T-cell (primary cell): ENCODE data around the gene LRRFIP2. TPM values are rescaled to one million over a fixed set of nuclear protein-coding genes. Genes with fewer than 3 reads are reported as not detected.

Source experiments
- ATAC-seq, 4 experiments: fragments of 200-7000 bp in 3 of 4; fragments of 150-1000 bp in 1 of 4; cut with Tn5 transposase; replicated peaks in 1 of 4; 1 replicate in 3 of 4; 2 replicates in 1 of 4; pipeline ENCODE4 v1.10.0; 2021; ENCODE audit warnings: moderate library complexity in 3 of 4, mild to moderate bottlenecking in 2 of 4, moderate number of reproducible peaks in 1 of 4
- CTCF ChIA-PET, 2 donors: fragments of 300-600 bp; sonication (Branson Sonifier 250); formaldehyde crosslinking; loops; one replicate each; lab custom pipeline; 2022; ENCODE audit warnings: antibody characterized with exemption in 2 of 2; lab: Charles Lee
- POLR2A ChIA-PET, 2 donors: fragments of 300-600 bp; sonication (Branson Sonifier 250); formaldehyde crosslinking; loops; one replicate each; lab custom pipeline; 2022; ENCODE audit warnings: antibody characterized with exemption in 2 of 2; lab: Charles Lee
- DNase-seq, 35 experiments: peaks; one replicate each; pipeline versions ENCODE4 v3.0.0 to v3.0.0-alpha.2; 2013 to 2023
- H3K27ac ChIP-seq: one replicate; pipeline ENCODE4 v1.5.1; 2013; ENCODE audit warnings: low read length
- H3K27me3 ChIP-seq, 2 experiments: replicated peaks in 1 of 2; 1 replicate in 1 of 2; 2 replicates in 1 of 2; pipeline versions ENCODE4 v1.6.1 to v1.7.0; 2013; ENCODE audit warnings: low read length in 1 of 2, mixed read lengths in 1 of 2; ENCODE audit not compliant: control insufficient read depth in 2 of 2, insufficient read depth in 2 of 2; ENCODE audit errors: extremely low read depth in 1 of 2
- H3K36me3 ChIP-seq, 2 donors: 1 replicate in 1 of 2; 2 replicates in 1 of 2; pipeline versions ENCODE4 v1.6.1 to v1.7.0; 2013; ENCODE audit warnings: low read length in 1 of 2; ENCODE audit not compliant: control insufficient read depth in 2 of 2, insufficient read depth in 1 of 2; ENCODE audit errors: extremely low read depth in 1 of 2
- H3K4me1 ChIP-seq, 2 experiments: 1 replicate in 1 of 2; 2 replicates in 1 of 2; pipeline versions ENCODE4 v1.6.1 to v1.7.0; 2013; ENCODE audit warnings: low read length in 2 of 2, mixed read lengths in 1 of 2; ENCODE audit not compliant: insufficient read depth in 2 of 2, control insufficient read depth in 1 of 2; ENCODE audit errors: extremely low read depth in 1 of 2
- H3K4me3 ChIP-seq, 2 donors: 1 replicate in 1 of 2; 2 replicates in 1 of 2; pipeline versions ENCODE4 v1.5.1 to v1.7.0; 2013; ENCODE audit warnings: mild to moderate bottlenecking in 2 of 2, low read length in 1 of 2, moderate library complexity in 1 of 2; ENCODE audit not compliant: control insufficient read depth in 1 of 2; ENCODE audit errors: extremely low read depth in 1 of 2
- H3K9me3 ChIP-seq: 2 replicates; pipeline ENCODE4 v1.7.0; 2013
- H3K27ac Mint-ChIP-seq, 2 donors: one replicate each; pipeline ENCODE4 v1.8.0; 2020 to 2021; ENCODE audit warnings: mild to moderate bottlenecking in 2 of 2, mixed read lengths in 2 of 2
- H3K27me3 Mint-ChIP-seq, 2 donors: one replicate each; pipeline ENCODE4 v1.8.0; 2021 to 2022; ENCODE audit warnings: mixed read lengths in 2 of 2
- H3K36me3 Mint-ChIP-seq: one replicate; pipeline ENCODE4 v1.8.0; 2021; ENCODE audit warnings: mixed read lengths
- H3K4me1 Mint-ChIP-seq, 3 donors: one replicate each; pipeline ENCODE4 v1.8.0; 2020 to 2022; ENCODE audit warnings: mixed read lengths in 3 of 3, mild to moderate bottlenecking in 1 of 3
- H3K4me3 Mint-ChIP-seq, 3 donors: one replicate each; pipeline ENCODE4 v1.8.0; 2020 to 2022; ENCODE audit warnings: mild to moderate bottlenecking in 3 of 3, mixed read lengths in 3 of 3, moderate library complexity in 3 of 3
- H3K9me3 Mint-ChIP-seq, 3 donors: one replicate each; pipeline ENCODE4 v1.8.0; 2020 to 2022; ENCODE audit warnings: mixed read lengths in 3 of 3
- WGBS: methylation state at CpG from one replicate; pipeline ENCODE4 v1.1.5; 2013; ENCODE audit warnings: missing lambda C conversion rate; ENCODE audit not compliant: insufficient coverage; 5-methylcytosine and 5-hydroxymethylcytosine counted together
- total RNA-seq, 35 experiments: library from RNA in 6 of 35; stranded (reverse) in 6 of 35; fragments of 120-200 nt in 1 of 35; gene quantifications; one replicate each; pipeline versions ENCODE4 v1.2.1 to v1.2.4 and lab custom pipeline; 2013 to 2026

LRRFIP2 gene
- total RNA-seq, 5 donors from 2014 or later (not counting 1 experiment from before 2014, with no cell fraction given): 26.0 to 39.3 (median 32.9) TPM

DNA sequence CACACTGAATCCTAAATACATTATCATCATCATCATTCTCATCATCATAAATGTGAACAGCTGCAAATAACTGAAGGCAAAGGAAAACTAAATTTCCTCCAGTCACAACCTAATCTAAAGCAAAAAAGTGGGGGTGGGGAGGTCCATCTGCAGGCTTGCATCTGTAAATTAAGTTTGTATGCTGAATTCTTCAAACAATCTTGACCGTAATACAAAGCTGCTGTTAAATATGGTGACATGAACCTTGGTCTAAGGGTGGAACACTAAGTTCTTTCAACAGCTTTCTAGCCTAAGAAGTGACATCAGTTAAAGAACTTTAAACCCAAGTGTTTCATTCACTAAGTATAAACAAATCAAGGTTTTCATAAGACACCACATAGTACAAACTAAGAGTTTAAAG is 4.3 kb downstream of the LRRFIP2 start:
- WGBS: no CpG with 5 or more reads among the region's 1 CpG
- Histone ChIP-seq H3K27me3 (no peaks in the 10 kb centered on the region), H3K4me3 (no peak overlapping the region), H3K9me3 (no peaks in the 10 kb centered on the region), H3K27ac (no peak overlapping the region), H3K4me1 (peaks cover 0 to 3% of the 10 kb centered on the region in 2 experiments), H3K36me3 (no peaks in the 10 kb centered on the region)
- CTCF ChIA-PET: no interaction called here
- no peaks in the 10 kb centered on the region for H3K27me3 Mint-ChIP-seq
- no peaks in the 10 kb centered on the region for H3K9me3 Mint-ChIP-seq
- H3K36me3 Mint-ChIP-seq: peaks cover 23% of the 10 kb centered on the region
- no peak for DNase-seq
- no peak overlapping the region for H3K27ac Mint-ChIP-seq
- no peak overlapping the region for H3K4me3 Mint-ChIP-seq
- POLR2A ChIA-PET: interaction anchor here in 1 of 2 donors (0.6 kb wide), 1 partner anchor 106 kb away, joined by 7 read pairs; no protein-coding TSS in a partner anchor
- H3K4me1 Mint-ChIP-seq: peaks cover 28 to 47% (median 32%) of the 10 kb centered on the region in 3 donors
- no peak for ATAC-seq

DNA sequence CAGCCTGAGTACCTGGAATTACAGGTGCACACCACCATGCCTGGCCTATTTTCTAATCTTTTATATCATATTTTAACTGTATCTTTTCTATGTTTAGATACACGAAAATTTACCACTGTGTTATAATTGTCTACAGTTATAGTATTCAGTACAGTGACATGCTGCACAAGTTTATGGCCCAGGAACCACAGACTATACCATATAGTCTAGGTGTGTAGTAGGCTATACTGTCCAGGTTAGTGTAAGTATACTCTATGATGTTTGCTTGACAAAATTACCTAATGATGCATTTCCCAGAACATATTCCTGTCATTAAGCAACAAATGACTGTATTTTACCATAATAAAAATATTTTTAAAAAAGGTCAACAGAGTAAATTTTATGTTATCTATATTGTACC is 5.5 kb downstream of the LRRFIP2 start:
- Histone ChIP-seq H3K9me3 (no peaks in the 10 kb centered on the region), H3K4me3 (no peak overlapping the region), H3K4me1 (no peaks in the 10 kb centered on the region), H3K36me3 (no peaks in the 10 kb centered on the region), H3K27me3 (no peaks in the 10 kb centered on the region), H3K27ac (no peak overlapping the region)
- no peak overlapping the region for H3K4me3 Mint-ChIP-seq
- H3K36me3 Mint-ChIP-seq: peaks cover 23% of the 10 kb centered on the region
- ATAC-seq: no peak
- H3K27ac Mint-ChIP-seq: no peak overlapping the region
- peaks cover 16 to 42% (median 25%) of the 10 kb centered on the region in 3 donors for H3K4me1 Mint-ChIP-seq
- H3K27me3 Mint-ChIP-seq: no peaks in the 10 kb centered on the region
- DNase-seq: no peak
- CTCF ChIA-PET: no interaction called here
- WGBS: no CpG with 5 or more reads among the region's 1 CpG
- POLR2A ChIA-PET: interaction anchor here in 1 of 2 donors (0.6 kb wide), 1 partner anchor 27 kb away, joined by 3 read pairs; no protein-coding TSS in a partner anchor
- H3K9me3 Mint-ChIP-seq: no peaks in the 10 kb centered on the region

DNA sequence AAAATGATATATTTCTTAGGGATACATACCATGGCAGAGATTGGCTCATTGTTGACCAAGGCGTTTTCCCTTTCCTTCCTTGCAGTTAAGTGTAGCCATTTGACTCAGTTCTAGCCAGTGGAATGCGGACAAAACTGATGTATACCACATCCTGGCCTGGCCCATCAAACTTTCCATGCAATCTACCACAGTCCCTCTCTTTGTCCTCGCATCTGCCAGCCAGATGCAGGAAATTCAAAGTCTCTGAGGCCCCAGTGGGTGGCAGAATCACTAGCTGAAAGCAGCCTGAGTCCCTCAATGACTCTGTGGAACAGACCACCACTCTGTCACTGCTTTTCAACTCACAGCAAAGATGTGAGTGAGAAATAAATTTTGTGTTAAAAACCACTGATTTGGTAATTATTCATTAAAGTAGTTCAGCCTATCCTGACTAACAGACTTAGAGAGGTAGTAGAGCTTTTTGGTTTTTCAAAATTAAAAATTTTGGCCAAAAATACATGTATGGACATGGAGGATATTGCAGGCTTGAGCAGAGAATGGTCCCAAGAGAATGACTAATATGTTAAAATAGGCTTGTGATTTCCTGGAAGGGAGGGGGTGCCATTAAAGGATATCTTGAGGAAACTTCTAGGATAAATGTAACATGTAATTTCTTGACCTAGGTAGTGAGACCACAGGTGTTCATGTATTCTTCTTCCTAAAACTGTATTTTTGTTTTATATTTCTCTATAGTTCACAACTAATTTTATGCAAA is 10.9 kb downstream of the LRRFIP2 start:
- no peaks in the 10 kb centered on the region for H3K27me3 Mint-ChIP-seq
- WGBS: 8% methylated on average over 2 of the region's 3 CpGs

DNA sequence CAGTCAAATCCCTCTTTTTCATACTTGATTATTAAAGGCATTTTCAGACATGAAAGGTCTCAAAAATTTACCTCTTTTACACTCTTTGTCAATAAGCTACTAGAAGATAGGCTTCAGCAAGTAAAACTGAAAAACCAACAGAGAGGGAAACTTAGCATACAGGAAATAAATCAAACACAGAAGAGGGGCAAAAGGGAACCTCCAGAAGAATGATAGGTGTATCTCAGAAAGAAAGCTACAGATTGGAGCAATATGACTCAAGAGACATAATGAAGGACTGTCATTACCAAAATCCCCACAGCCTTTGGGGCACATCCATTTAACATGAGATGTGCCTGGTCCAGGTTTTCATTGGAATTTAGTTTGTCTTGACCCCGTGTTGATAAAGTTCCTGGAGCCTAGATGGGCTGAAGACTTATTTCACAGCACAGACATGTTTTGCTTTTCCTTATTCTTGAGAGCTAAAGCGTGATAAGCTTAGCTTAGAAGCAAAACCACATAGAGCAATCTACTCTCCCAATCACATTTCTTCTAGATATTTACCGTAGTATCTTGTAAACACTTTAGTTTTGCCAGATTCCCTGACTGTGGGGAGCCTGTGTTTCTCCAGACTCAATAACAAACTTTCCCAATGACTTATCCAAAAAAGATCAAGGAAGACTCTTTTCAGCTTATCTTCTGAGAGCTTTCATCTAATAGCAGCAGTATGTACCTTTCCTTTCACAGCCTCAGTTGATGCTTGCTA is 11.7 kb downstream of the LRRFIP2 start:
- Mint-ChIP-seq H3K27ac (peak overlapping the region; percentile 77 to 84), H3K27me3 (no peaks in the 10 kb centered on the region), H3K4me3 (no peak overlapping the region), H3K36me3 (peaks cover 27% of the 10 kb centered on the region), H3K9me3 (no peaks in the 10 kb centered on the region), H3K4me1 (peaks cover 30 to 37% (median 34%) of the 10 kb centered on the region in 3 donors)
- ChIA-PET CTCF (interaction anchor here (0.6 to 0.8 kb wide), 4 partner anchors 8 to 138 kb away, joined by 3 to 4 read pairs (median 3); no protein-coding TSS in a partner anchor), POLR2A (no interaction called here)
- Histone ChIP-seq H3K4me3 (no peak overlapping the region), H3K4me1 (peaks cover 5 to 8% of the 10 kb centered on the region in 2 experiments), H3K36me3 (peaks cover 0 to 3% of the 10 kb centered on the region in 2 donors), H3K9me3 (no peaks in the 10 kb centered on the region), H3K27ac (peak overlapping the region; percentile 7), H3K27me3 (no peaks in the 10 kb centered on the region)
- WGBS: 47% methylated on average over 3 of the region's 3 CpGs
- DNase-seq: no peak
- peak in 2 of 4 experiments; percentile 15 to 32 for ATAC-seq

More for the DNA sequence above, 10.9 kb downstream of the LRRFIP2 start:
- CTCF ChIA-PET: interaction anchor here (0.6 to 0.8 kb wide), 2 partner anchors 8 to 1077 kb away, joined by 3 to 4 read pairs; no protein-coding TSS in a partner anchor
- peak overlapping the region; percentile 77 to 84 for H3K27ac Mint-ChIP-seq
- Histone ChIP-seq H3K36me3 (peaks cover 0 to 3% of the 10 kb centered on the region in 2 donors), H3K27ac (peak overlapping the region; percentile 7), H3K4me1 (peaks cover 5 to 8% of the 10 kb centered on the region in 2 experiments), H3K4me3 (no peak overlapping the region), H3K9me3 (no peaks in the 10 kb centered on the region), H3K27me3 (no peaks in the 10 kb centered on the region)
- POLR2A ChIA-PET: no interaction called here
- H3K9me3 Mint-ChIP-seq: no peaks in the 10 kb centered on the region
- peaks cover 30 to 33% (median 31%) of the 10 kb centered on the region in 3 donors for H3K4me1 Mint-ChIP-seq
- no peak overlapping the region for H3K4me3 Mint-ChIP-seq
- peaks cover 29% of the 10 kb centered on the region for H3K36me3 Mint-ChIP-seq
- ATAC-seq: peak in 3 of 4 experiments; percentile 15 to 38 (median 32)
- DNase-seq: peak in 1 of 35 experiments; percentile 8

DNA sequence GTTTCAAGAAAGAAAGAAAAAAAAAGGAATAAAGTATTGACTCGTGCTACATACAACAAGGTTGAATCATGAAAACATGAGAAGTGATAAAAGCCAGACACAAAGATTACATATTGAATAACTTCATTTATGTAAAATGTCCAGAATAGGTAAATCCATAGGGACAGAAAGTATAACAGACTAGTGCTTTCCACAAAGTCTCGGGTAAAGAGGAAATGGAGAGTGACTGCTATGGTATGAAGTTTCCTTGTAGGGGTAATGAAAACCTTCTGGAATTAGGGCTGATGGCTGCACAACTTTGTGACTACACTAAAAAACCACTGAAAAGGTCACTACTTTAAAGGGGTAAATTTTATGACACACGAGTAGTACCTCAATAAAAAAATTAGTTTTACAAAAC is 13.0 kb downstream of the LRRFIP2 start:
- no peak overlapping the region for H3K4me3 Mint-ChIP-seq
- peaks cover 34 to 46% (median 35%) of the 10 kb centered on the region in 3 donors for H3K4me1 Mint-ChIP-seq
- H3K27ac ChIP-seq: no peak overlapping the region
- ATAC-seq (no peak), DNase-seq (no peak)
- no peak overlapping the region for H3K4me3 ChIP-seq
- no peaks in the 10 kb centered on the region for H3K27me3 Mint-ChIP-seq
- H3K27me3 ChIP-seq: no peaks in the 10 kb centered on the region
- peaks cover 5 to 8% of the 10 kb centered on the region in 2 experiments for H3K4me1 ChIP-seq
- ChIA-PET POLR2A (no interaction called here), CTCF (interaction anchor here in 1 of 2 donors (0.6 kb wide), 1 partner anchor 13 kb away, joined by 3 read pairs; the partner anchor contains the start of gene LRRFIP2)
- H3K36me3 Mint-ChIP-seq: peaks cover 27% of the 10 kb centered on the region
- H3K9me3 Mint-ChIP-seq: no peaks in the 10 kb centered on the region
- H3K27ac Mint-ChIP-seq: peak overlapping the region; percentile 27 to 48
- no peaks in the 10 kb centered on the region for H3K9me3 ChIP-seq
- peaks cover 0 to 3% of the 10 kb centered on the region in 2 donors for H3K36me3 ChIP-seq
- WGBS: no CpG with 5 or more reads among the region's 3 CpGs

DNA sequence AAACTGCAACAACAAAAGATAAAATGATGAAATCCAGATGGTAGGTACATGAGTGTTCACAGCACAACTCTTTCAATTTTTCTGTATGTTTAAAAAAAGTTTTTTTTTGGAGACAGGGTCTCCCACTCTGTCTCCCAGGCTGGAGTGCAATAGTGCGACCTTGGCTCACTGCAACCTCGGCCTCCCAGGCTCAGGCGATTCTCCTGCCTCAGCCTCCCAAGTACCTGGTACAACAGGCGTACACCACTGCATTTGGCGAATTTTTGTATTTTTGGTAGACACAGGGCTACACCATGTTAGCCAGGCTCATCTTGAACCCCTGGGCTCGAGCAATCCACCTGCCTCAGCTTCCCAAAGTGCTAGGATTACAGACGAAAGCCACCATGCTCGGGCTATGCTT is 18.6 kb downstream of the LRRFIP2 start:
- Mint-ChIP-seq H3K4me3 (no peak overlapping the region), H3K4me1 (peaks cover 26 to 35% (median 28%) of the 10 kb centered on the region in 3 donors), H3K36me3 (peaks cover 44% of the 10 kb centered on the region), H3K27ac (no peak overlapping the region), H3K27me3 (no peaks in the 10 kb centered on the region), H3K9me3 (no peaks in the 10 kb centered on the region)
- ChIA-PET CTCF (no interaction called here), POLR2A (no interaction called here)
- no peaks in the 10 kb centered on the region for H3K36me3 ChIP-seq
- no peaks in the 10 kb centered on the region for H3K4me1 ChIP-seq
- 96% methylated on average over 6 of the region's 8 CpGs for WGBS
- no peak for DNase-seq
- H3K9me3 ChIP-seq: no peaks in the 10 kb centered on the region
- no peak overlapping the region for H3K4me3 ChIP-seq
- H3K27me3 ChIP-seq: no peaks in the 10 kb centered on the region
- no peak for ATAC-seq
- H3K27ac ChIP-seq: no peak overlapping the region
